ENCODE measurements around the gene PARP2.

DNA sequence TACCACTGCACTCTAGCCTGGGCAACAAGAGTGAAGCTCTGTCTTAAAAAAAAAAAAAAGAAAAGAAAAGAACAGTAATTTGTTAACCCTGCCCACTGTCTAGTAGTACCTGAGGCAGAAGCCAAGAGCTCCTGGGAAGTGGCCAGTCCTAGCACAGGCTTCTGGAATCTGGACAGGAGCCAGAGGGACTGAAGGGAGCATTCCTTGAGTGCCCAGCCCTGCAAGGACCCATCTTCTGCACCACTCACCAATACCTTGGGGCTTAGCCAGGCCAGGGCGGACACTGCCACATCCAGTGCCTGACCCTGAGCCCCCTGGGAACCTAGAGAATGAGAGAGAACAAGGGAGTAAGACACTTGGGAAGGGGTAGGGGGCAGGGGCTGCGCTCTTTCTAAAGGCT is 33.7 kb downstream of the PARP2 start:
- TF ChIP-seq, protein P1, sequence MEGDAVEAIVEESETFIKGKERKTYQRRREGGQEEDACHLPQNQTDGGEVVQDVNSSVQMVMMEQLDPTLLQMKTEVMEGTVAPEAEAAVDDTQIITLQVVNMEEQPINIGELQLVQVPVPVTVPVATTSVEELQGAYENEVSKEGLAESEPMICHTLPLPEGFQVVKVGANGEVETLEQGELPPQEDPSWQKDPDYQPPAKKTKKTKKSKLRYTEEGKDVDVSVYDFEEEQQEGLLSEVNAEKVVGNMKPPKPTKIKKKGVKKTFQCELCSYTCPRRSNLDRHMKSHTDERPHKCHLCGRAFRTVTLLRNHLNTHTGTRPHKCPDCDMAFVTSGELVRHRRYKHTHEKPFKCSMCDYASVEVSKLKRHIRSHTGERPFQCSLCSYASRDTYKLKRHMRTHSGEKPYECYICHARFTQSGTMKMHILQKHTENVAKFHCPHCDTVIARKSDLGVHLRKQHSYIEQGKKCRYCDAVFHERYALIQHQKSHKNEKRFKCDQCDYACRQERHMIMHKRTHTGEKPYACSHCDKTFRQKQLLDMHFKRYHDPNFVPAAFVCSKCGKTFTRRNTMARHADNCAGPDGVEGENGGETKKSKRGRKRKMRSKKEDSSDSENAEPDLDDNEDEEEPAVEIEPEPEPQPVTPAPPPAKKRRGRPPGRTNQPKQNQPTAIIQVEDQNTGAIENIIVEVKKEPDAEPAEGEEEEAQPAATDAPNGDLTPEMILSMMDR (IDR thresholded peaks at IDR 0.05; ENCODE audit: poor library complexity, severe bottlenecking): no peak
- TF ChIP-seq RAD21 (conservative IDR thresholded peaks at IDR 0.05) (no peak), MXI1 (conservative IDR thresholded peaks at IDR 0.05; ENCODE audit: poor library complexity, severe bottlenecking) (no peak), EZH2 (IDR thresholded peaks at IDR 0.05; ENCODE audit: borderline replicate concordance, insufficient read depth, low read length, poor library complexity, severe bottlenecking) (no peak), EP300 (conservative IDR thresholded peaks at IDR 0.05; ENCODE audit: poor library complexity, severe bottlenecking) (no peak), TAF1 (IDR thresholded peaks at IDR 0.05; ENCODE audit: low read depth) (no peak), POLR2AphosphoS5 (IDR thresholded peaks at IDR 0.05) (no peak), SMC3 (conservative IDR thresholded peaks at IDR 0.05; ENCODE audit: poor library complexity) (no peak)
- TF ChIP-seq, protein P2, sequence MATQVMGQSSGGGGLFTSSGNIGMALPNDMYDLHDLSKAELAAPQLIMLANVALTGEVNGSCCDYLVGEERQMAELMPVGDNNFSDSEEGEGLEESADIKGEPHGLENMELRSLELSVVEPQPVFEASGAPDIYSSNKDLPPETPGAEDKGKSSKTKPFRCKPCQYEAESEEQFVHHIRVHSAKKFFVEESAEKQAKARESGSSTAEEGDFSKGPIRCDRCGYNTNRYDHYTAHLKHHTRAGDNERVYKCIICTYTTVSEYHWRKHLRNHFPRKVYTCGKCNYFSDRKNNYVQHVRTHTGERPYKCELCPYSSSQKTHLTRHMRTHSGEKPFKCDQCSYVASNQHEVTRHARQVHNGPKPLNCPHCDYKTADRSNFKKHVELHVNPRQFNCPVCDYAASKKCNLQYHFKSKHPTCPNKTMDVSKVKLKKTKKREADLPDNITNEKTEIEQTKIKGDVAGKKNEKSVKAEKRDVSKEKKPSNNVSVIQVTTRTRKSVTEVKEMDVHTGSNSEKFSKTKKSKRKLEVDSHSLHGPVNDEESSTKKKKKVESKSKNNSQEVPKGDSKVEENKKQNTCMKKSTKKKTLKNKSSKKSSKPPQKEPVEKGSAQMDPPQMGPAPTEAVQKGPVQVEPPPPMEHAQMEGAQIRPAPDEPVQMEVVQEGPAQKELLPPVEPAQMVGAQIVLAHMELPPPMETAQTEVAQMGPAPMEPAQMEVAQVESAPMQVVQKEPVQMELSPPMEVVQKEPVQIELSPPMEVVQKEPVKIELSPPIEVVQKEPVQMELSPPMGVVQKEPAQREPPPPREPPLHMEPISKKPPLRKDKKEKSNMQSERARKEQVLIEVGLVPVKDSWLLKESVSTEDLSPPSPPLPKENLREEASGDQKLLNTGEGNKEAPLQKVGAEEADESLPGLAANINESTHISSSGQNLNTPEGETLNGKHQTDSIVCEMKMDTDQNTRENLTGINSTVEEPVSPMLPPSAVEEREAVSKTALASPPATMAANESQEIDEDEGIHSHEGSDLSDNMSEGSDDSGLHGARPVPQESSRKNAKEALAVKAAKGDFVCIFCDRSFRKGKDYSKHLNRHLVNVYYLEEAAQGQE (IDR thresholded peaks at IDR 0.05; ENCODE audit: borderline replicate concordance): no peak
